Suppressor macrophage treated with lipopolysaccharide for 4 hours (primary cell): ENCODE results near the gene PRG3.
A peak's percentile ranks its signal among the peaks of the same experiment; 100 is the strongest.

Source experiments
- DNase-seq: peaks from one replicate; pipeline ENCODE4 v3.0.0-alpha.2; 2020

The PRG3 gene

DNA sequence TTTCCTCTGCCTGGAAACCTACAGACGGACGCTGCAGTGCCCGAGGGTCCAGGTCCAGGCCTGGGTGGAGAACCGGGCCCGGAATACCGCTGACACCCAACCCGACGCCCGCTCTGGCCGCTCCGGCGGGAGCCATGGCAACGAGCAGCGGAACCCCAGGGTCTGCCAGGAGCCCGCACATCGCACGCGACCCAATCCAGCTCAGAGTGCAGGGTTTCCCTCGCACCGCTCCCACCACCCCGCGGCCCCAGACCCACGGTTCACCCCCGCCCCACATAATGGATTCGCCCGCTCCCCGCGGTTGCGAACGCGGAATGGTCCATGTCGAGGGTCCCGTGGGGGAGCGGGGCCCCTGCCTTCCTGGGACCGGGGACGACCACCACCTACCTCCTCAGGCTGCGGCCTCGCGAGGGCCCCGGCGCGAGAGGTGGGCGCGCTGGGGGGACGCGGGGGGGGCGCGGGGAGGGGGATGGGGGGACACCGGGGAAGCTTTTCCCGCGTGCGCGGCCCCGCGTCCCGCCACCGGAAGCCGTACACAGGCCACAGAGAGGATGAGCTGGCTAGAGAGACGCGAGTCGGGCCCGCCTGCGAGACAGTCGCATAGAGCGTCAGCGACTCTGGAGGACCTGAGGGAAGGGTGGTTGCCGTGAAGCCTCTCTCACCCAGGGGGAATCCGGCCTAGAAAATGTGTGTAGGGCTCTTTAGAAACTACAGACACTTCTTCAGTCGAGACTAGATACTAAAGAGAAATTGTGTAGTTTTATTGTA lies 45.4 kb downstream of the PRG3 start, which contains the start of gene SSRP1:
Gene SSRP1, minus strand, starts transcription at position 550 of the 768 bp plus-strand sequence. CDS start 771 bp downstream, outside the sequence.
- DNase-seq, result peak; percentile 90

GRCh38 chr11:57335023-57335342 lies 46.0 kb downstream of the PRG3 start:
- no peak for DNase-seq

- no peak for DNase-seq
Observed at GRCh38 chr11:57332694-57333440, 48.1 kb downstream of the PRG3 start.

DNA sequence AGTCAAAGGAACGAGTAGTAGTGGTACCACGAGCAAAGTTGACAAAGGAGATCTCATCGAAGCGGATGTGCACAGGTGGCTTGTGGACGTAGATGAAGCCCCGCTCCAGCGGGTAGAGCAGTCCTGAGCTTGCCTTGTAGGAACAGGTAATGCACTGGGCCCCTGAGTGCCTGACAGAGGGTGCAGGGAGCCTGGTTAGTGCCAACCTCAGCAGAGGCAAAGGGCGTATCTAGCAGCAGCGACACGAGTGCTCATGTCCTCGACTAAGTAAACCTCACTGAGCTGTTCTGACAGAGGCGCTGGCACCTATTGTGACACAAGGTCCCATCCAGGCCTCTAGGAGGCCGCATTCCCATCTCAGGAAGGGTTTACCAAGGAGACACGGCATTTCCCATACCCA lies 49.2 kb downstream of the PRG3 start:
- no peak for DNase-seq

DNA sequence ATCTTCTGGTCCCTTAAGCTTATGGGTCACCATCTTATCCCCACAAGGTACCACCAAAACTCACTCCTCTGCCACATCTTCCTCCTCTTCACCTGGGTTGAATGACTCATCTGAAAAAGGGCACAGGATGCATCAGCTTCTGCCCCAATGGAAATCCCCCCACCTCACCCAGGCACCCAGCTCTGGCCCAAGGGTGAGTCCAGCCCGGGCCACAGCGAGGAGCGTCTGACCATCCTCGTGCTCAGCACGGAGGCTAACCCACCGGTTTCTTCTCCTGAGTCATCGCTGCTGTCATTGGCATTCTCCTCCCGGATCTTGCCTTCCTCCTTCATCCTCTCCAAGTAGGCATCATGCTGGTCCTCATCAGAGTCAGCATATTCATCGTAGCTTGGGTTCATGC lies 50.9 kb downstream of the PRG3 start:
- DNase-seq, result no peak

- DNase-seq, result no peak
Observed at GRCh38 chr11:57327721-57328120, 53.2 kb downstream of the PRG3 start.
